SIG-M5 treated with dmso at 0.1 percent for 504 hours (cell line): ENCODE measurements around the gene GOLM1.
A peak's percentile ranks its signal among the peaks of the same experiment; 100 is the strongest.

Experiments
- DNase-seq: peaks from one replicate; lab custom pipeline; 2025; ENCODE audit not compliant: unreplicated experiment; lab: John Stamatoyannopoulos, UW

The GOLM1 gene

DNA sequence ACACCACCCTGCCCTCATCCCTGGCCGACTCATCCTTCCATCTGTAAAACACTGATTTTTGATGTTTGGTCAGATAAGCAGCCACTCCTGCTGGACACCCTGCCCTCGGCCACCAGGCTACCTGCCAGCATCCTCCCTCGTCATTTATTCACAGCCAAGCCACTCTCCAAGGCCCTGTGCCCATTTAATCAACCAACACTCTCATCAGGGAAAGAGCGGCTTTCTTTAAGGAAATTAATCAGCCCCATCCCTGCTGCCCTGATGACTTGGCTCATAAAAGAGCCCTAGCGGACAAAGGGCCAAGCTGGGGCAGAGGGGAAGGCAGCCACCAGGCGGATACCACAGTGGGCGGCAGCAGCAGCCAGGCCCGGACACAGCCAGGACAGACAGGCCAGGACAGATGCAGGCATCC, 52.4 kb downstream of the GOLM1 start:
- no peak for DNase-seq

DNA sequence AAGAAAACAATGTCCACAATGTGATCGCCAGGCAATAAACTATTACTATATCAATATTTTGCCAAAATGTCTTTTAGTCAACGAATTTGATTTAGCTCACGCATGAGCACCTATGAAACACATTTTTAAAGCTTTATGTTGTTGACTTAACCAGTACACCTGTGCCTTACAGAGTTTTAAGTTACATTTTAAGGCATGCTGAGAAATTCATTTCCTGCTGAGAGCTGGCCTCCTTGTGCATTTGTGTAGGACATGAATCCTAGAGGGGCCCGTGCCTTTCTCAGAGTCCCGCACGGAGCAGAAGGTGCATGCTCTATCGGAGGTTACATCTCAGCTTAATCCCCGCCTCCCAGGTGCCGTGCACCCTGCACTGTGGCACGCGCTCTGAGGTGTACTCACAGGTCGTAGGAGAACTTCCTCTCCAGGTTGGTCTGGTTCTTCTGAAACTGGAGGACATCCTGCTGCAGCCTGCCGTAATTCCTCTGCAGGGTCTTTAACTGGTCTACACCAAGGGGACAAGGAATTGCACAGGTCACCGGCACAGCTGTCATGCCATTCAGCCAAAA, 53.2 kb downstream of the GOLM1 start:
- DNase-seq = no peak

DNA sequence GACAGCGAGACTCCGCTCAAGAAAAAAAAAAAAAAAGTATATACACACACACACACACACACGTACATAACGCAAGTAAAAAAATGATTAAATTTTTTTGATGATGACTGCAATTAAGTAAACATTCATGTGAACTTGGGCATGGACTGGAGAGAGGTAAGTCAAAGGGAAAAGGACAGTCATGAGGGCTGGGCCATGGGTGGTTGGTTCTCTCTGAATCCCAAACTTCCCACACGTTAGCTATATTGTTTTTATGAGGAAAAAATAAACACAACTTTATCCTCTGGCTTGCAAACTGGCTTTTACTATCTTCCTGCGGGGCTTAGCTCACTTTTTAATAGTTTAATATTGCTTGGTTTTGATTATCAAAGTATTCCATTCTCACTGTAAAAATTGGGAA, 53.7 kb downstream of the GOLM1 start:
- DNase-seq = no peak

DNA sequence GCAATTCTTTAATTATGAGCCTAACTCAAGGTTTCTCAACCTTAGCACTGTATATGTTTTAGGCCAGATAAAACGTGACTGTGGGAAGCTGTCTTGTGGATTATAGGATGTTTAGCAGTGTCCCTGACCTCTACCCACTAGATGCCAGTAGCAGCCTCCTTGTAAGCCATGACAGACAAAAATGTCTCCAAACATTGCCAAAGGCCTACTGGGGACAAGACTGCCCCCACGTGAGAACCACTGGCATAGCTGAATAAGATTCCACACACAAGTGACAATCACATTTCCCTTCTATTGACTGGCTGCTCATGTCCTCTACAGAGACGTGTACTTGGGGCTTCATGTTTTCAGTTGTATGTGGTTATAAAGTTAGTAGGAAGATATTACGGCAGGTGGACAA, 55.4 kb downstream of the GOLM1 start:
- DNase-seq = no peak

DNA sequence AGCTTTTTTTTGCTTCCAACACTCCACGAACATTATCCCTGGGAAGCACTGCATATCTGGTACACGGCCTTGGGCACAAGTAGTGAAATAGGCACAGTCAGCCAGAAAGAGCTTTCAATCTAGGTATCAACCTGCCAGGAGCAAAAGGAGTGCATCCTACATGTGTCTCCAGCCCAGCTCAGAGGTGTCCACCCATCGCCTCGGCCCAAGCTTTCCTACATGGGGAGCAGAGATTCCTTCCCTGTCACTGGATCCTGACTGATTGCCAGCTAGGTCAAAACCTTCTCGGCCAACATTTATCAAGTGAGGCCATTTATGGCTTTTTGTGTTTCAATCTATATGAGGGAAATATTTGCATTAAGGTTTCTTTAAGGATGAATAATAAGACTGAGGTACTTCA, 55.8 kb downstream of the GOLM1 start:
- no peak for DNase-seq

DNA sequence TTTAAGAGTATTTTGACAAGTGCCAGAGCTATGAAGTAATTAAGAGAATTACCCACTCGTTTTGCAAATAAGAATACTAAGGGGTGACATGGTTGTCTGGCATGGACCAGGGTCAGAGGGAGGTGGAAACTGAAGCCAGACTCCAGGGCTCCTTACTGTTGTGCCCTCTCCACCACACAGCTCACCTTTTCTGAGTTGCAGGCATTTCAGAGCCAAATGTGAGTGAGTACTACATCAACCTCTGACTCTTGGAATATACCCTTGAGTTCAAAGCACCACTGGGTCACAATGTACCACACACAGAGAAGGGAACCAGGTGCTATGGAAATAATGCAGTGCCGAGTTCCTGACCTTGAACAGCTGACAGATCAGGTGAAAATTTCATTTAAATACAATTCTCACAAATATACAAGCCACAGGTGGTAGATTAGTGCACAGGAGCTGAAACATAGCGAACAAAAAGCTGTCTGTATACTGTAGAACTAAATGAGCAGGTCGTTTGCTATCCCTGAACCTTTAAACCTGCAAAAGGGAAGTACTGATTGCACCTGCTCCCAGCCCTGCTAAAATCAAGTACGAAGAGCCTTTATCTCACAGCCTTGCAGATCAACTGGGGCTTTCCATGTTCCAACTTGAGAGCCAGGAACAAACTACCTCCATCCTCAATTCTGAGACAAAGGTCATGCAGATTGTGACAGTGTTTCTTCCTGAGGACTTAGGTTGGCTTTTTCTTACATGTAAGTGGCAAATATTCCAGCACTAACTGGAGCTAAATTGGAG, 57.0 kb downstream of the GOLM1 start:
- no peak for DNase-seq

DNA sequence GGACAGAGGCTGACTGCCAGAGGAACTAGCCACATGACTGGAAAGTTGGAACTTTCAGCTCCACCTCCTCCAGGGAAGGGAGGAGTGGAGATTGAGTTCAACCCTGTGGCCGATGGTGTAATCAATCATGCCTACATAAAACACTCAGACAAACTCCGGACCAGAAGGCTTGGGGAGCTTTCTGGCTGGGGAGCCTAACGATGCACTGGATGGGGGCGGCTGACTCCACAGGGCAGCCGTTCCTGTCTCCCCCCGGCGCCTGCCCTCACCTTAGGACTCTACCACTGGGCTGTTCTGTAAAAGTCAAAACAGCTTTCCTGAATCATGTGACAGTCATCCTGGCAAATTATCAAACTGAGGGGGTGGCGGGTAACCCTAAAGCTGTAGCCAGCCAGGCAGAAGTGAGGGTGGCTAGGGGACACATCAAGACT, 58.0 kb downstream of the GOLM1 start:
- no peak for DNase-seq

DNA sequence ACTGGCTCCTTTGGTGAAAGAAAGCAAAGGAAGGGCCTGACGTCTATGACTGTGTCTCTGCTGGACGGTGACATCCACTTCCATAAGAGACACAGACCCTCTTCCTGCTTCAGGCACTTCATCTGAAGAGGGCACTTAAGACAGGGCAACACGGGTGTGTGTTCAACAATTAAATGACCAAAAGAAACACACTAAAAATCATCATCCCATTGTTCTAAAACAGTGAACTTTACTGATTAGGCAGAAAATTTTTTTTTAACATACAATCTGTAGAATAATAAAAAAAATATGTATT, 58.5 kb downstream of the GOLM1 start:
- no peak for DNase-seq

DNA sequence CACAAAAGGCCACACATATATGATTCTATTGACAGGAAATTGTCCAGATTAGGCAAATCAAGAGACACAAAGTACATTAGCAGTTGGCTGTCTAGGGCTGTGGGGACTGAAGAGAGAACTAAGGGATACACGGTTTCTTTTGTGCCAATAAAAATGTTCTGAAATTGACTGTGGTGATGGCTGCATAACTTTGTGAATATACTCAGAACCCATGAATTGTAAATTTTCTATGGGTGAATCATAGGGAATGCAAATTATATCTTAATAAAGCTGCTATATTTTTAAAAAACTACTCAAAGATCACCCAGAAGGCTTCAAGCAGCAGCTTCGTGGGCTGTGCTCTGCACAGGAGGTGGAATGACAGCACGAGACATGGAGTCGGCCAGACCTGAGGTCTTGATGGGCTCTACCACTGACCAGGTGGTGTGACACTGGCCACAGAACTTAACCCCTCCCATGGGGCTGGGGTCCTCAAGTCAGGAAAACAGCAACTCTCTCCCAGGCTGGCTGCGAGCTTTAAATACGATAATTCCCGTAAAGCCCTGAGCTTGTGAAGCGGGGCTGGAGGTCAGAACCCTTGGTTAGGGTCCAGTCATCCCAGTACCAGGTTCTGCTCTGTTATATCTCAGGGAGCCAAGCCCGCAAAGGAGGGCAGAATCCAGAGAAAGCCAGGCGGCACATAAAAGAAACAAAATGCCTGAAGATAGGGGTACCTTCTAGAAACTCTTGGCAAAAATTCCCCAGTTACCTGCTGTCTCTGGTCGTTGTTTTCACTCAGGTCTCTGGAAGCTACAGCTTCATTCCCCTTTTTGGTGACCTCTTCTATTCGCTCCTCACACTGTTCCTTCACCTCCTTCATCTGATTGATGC, 59.1 kb downstream of the GOLM1 start:
- DNase-seq = no peak

DNA sequence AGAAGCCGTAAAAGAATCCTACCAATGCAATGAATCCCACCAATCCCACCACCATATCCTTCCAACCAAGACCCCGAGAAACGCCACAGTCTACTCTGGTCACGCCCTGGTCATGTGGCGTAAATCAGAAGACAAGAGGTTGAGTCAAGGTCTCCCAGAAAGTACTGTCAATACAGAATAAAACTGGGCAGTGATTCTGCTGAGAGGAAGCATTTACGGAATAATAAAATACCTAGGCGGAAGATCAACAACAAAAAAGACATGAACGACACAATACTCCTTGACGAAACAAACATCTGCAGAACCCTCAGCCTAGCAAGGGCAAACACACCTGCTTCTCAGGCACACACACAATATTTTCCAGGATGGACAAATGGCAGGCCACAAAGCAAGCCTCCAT, 62.8 kb downstream of the GOLM1 start:
- no peak for DNase-seq

DNA sequence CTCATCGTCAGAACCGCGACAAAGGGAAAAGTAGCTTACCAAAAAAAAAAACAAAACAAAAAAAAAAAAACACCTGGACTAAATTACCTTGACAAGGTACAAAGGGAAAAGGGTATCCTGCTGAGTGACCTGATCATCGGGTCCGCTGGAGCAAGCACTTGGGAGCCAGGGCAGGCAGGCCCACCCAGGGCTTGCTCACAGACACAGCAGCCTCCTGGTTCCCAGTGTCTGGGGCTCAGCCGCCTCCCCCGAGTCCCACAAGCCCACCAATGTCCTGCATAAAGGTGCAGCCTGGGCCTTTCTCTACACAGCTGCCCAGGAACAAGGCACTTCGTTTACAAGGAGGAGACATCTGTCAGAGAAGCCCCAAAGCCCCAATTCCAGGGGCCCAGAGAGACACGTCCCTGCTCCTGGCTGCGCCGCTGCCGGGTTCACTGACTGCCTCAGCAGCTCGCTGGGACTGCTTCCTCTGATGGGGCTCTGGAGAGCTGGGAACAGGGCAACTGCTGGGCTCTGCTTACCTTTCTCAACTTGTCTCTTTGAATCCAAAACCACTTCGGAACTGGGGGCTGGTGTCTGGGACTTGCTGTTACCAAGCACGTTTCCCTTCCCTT, 63.4 kb downstream of the GOLM1 start:
- DNase-seq = no peak

DNA sequence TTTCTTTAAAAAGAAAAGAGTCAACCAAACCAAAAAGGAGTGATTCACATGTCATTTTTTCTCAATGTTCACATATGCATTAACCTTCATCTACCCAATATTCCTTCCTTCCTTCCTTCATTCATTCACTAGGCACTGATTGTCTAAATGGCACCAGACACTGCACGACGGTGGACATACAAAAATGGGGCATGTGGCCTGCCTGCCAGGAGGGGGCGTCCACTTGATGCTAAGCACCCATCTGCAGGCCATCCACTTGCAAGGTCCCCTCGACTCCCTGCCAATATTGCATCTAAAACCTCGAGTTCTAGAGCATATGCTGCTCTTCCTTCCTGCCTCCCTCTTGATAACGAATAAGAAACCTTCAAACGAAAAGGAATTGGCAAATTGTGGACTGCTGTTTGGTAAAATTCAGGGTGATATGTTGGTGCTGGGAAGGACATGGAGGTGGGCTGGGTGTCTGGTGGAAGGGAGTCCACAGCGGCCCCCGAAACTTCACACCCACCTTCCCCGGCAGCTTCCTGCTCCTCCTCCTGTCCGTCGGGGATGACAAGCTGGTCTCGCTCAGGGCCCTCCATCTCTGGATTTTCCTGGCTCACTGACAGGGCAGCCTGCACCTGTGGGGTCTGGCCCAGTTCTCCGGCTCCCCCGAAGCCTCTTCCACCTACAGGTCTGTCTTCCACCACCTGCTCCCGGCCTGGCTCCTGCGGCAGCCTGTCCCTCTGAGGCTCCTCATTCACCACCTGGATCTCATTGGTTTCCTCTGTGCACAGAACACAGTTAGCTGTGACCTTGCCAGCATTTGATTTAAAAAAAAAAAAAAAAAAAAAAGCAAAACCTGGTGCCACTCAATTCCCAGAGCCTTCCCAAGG, 64.3 kb downstream of the GOLM1 start:
- peak; percentile 50 for DNase-seq

DNA sequence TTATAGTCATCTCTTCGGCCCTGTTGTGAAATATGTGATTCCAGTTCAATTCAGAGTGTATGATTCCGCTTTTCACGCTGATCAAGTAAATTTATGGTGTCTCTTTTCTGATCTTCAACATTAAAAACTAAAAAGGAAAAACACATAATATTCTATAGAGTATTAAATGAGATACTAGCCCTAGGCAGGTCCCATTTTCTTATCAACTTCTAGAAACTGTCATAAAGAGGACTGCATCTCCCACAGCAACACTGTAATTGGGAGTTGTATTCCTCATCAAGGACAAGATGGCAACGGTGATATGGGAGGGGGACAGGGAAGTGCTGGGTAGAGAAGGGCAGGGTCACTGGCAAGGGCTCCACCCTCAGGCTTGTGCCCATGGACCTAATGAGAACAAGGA, 71.6 kb downstream of the GOLM1 start:
- no peak for DNase-seq

DNA sequence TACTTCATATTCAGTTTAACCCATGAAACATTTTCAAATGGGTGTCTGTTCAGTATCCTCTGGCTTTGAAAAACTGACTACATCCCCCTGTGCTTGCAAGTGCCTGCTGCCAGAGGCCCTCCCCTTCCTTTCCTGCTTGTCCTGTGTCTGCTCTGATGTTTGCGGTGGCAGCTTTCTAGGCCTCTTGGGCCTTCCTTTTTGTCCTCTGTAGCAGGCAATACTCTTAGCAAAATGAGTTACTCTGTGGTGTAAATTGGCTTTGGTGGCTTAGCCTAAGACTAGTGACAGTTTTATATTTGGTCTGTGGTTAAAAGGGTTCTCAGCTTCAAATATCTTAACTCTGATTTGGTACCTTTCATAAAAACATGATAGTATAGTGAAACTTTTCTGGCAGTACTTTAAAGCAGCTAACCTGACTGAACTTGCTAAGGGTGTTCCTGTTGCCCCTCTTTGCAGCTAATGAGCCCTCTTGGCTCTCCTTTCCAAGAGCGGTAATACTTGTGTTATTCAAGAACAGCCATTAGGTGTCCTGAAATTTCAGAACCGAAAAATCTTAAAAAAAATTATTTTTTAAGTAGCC, 76.6 kb downstream of the GOLM1 start:
- no peak for DNase-seq

DNA sequence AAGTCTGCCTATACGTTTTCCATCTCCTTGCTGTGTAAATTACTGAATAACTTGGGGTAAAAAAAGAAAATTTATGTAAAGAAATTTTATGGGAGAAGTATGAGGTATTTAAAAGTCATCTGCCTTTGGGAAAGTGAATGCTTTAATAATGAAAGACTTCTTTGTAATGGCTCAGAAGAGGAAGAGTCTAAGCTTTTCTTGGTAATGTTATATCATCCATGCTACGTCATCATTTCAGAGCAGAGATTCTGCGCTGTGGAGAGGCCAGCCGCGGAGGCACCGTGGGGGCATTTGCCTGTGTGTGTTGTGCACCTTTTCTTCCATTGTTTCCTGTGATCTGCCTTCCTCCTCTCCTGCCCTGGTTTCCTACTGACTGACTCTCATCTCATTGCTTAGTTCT, 78.2 kb downstream of the GOLM1 start:
- no peak for DNase-seq

DNA sequence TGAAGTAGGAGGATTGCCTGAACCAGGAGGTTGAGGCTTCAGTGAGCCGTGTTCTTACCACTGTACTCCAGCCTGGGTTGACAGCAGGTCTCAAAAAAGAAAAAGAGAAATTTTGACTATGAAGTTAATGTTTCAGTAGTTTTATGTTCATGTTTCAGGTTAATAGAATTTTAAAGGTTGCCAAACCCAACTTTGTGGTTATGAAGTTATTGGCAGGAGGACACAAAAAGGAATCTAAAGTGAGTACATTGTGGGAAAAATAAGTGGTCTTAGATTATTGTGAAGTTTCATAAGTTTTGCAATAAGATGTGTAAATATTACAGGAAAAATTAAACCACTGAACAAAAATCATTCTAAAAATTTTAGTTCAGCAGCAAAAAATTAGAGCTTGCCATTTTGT, 78.6 kb downstream of the GOLM1 start:
- DNase-seq = no peak

DNA sequence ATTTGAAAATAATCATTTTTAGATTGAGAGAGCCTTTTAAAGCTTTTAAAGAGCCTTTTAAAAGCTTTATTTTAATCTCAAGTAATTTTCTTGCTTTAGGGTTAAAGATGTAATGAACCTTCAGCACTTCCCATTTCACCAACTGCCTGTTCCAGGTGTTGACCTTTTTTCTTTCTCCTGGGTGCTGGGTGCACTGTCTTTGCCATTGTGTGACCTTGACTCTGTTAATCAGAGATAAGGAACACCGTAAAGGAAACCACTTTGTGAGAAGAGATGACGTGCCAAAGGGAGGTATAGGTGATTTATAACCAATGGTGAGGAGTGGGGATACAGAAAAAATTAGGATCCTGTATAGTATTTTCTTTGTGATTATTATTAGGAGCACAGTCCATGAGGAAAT, 90.2 kb downstream of the GOLM1 start:
- DNase-seq = no peak

DNA sequence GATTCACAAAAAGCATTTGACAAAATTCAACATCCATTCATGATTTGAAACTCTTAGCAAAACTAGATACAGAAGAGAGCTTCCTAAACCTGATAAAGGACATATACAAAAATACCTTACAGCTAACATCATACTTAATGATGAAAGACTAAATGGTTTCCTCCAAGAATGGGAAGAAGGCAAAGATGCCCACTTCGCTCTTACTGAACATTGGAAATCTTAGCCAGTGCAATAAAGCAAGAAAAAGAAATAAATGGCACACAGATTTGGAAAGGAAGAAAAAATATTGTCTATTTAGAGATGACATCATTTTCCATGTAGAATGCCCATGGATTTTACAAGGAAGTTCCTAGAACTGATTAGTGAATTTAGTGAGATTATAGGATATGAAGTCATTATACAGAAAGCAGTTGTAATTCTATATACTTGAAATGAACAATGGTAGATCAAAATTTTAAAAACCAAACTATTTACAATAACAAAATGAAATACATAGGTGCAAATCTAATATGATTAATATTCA, 94.0 kb downstream of the GOLM1 start:
- no peak for DNase-seq

DNA sequence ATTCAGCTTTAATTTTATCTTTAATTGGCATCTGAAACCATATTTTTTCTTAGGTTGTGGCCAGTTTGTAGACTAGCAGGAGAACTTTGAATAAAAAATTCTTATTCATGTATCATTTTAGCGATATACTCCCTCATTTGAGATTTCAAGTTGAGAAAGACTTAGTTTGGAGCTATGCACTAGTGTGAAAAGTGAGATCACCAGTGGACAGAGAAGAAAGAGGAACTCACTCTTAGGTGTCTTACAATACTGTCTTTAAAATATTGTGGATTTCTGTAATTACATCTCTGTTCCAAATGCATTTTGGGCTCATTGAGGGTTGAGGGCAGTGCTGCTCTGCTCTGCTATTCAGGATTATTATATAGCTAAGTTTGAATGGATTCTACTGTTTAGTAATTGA, 103.8 kb downstream of the GOLM1 start:
- DNase-seq = no peak

DNA sequence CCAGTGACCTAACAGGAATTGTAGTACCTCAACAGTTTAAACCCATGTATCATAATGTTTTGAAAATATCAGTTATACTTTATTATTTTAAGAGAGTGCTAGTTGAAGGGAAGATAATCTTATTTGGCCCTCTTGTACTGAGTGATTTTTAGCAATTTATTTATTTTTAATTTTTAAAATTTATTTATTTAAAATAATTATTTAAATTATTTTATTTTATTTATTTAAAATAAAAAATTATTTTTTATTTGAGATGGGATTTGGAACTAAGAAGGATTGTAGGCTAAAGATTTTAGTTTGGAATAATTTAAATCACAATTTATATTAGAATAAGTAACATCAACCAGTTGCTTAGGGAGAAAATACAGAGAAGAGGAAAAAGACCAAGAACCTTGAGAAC, 104.3 kb downstream of the GOLM1 start:
- DNase-seq = no peak
